ENCODE results near the gene SGK1.

- TF ChIP-seq CTCF (IDR thresholded peaks at IDR 0.05; ENCODE audit: low read depth, low read length): peak; percentile 78
- TF ChIP-seq POLR2A (IDR thresholded peaks at IDR 0.05; ENCODE audit: extremely low read depth, insufficient read length): no peak
These were observed 139.5 kb downstream of the SGK1 start for GRCh38 chr6:134178161-134179044.
